NCI-H82 treated with DMSO at 0.1 percent for 48 hours (cell line): ENCODE results near the gene PPP2R1A.
"Not testable (repeated sequence)": the region's sequence is repeated elsewhere in the genome, so short reads cannot be mapped to it uniquely, and the experiment has no call there.

Experiments
- DNase-seq: peaks from one replicate; lab custom pipeline; 2025; ENCODE audit not compliant: unreplicated experiment; lab: John Stamatoyannopoulos, UW

The PPP2R1A gene

GRCh38 chr19:52200044-52200443 is 10.2 kb downstream of the PPP2R1A start:
- DNase-seq = no peak

- not testable (repeated sequence) for DNase-seq
Measured at GRCh38 chr19:52200755-52201391, 11.0 kb downstream of the PPP2R1A start.

GRCh38 chr19:52206481-52206880 is 16.6 kb downstream of the PPP2R1A start:
- DNase-seq = no peak

GRCh38 chr19:52211203-52211602 is 21.4 kb downstream of the PPP2R1A start:
- no peak for DNase-seq

- no peak for DNase-seq
Measured at GRCh38 chr19:52211926-52212571, 22.2 kb downstream of the PPP2R1A start.

GRCh38 chr19:52212572-52213255 is 22.9 kb downstream of the PPP2R1A start:
- DNase-seq = no peak

GRCh38 chr19:52214241-52214640 is 24.4 kb downstream of the PPP2R1A start:
- DNase-seq = no peak

- DNase-seq = no peak
Measured at GRCh38 chr19:52216401-52216800, 26.5 kb downstream of the PPP2R1A start.

- no peak for DNase-seq
Measured at GRCh38 chr19:52217576-52217975, 27.7 kb downstream of the PPP2R1A start.

- no peak for DNase-seq
Measured at GRCh38 chr19:52219611-52220010, 29.8 kb downstream of the PPP2R1A start.

- DNase-seq = no peak
Measured at GRCh38 chr19:52221031-52221430, 31.2 kb downstream of the PPP2R1A start.

GRCh38 chr19:52221831-52222375 is 32.1 kb downstream of the PPP2R1A start:
- no peak for DNase-seq

- DNase-seq = no peak
Measured at GRCh38 chr19:52224211-52224610, 34.4 kb downstream of the PPP2R1A start.

GRCh38 chr19:52226652-52227051 is 36.8 kb downstream of the PPP2R1A start:
- no peak for DNase-seq

- DNase-seq = no peak
Measured at GRCh38 chr19:52227196-52227940, 37.5 kb downstream of the PPP2R1A start.

GRCh38 chr19:52227980-52228379 is 38.1 kb downstream of the PPP2R1A start:
- DNase-seq = no peak

- DNase-seq = no peak
Measured at GRCh38 chr19:52229524-52229923, 39.7 kb downstream of the PPP2R1A start.

- DNase-seq = no peak
Measured at GRCh38 chr19:52230685-52231084, 40.8 kb downstream of the PPP2R1A start.

- DNase-seq = no peak
Measured at GRCh38 chr19:52231154-52231910, 41.5 kb downstream of the PPP2R1A start.

- no peak for DNase-seq
Measured at GRCh38 chr19:52234406-52234805, 44.6 kb downstream of the PPP2R1A start.

GRCh38 chr19:52237197-52237596 is 47.3 kb downstream of the PPP2R1A start:
- DNase-seq = no peak
